HL-60 (cell line): ENCODE measurements around the gene OPRD1.

Experiments
- DNase-seq, 2 experiments: peaks; one replicate each; pipeline ENCODE4 v3.0.0-alpha.2; 2010 to 2020; ENCODE audit warnings: low read depth in 1 of 2, low spot score in 1 of 2
- H3K27ac ChIP-seq: fragments of 250-450 bp; sonication (Bioruptor Pico); replicated peaks from 2 replicates; pipeline ENCODE4 v1.5.1; 2020; ENCODE audit warnings: mild to moderate bottlenecking, moderate library complexity
- H3K27me3 ChIP-seq: fragments of 250-450 bp; sonication (Bioruptor Pico); 2 replicates; pipeline ENCODE4 v1.5.1; 2021; ENCODE audit warnings: mild to moderate bottlenecking, moderate library complexity; ENCODE audit not compliant: insufficient read depth, poor library complexity, severe bottlenecking
- H3K4me3 ChIP-seq: replicated peaks from 2 replicates; pipeline ENCODE4 v1.5.1; 2011; ENCODE audit warnings: mild to moderate bottlenecking, control low read depth, low read length; ENCODE audit not compliant: insufficient read depth
- GABPA ChIP-seq: IDR thresholded peaks from 2 replicates; pipeline ENCODE4 v1.6.1; 2012; ENCODE audit warnings: low read depth
- POLR2AphosphoS5 ChIP-seq: IDR thresholded peaks from 2 replicates; pipeline ENCODE4 v1.6.1; 2012; ENCODE audit warnings: low read depth
- SPI1 ChIP-seq: IDR thresholded peaks from 2 replicates; pipeline ENCODE4 v1.6.1; 2012; ENCODE audit warnings: low read depth, mild to moderate bottlenecking, borderline replicate concordance
- long read RNA-seq: library from polyadenylated mRNA; unstranded; transcript quantifications from one replicate; pipeline ENCODE4 v2.0.0, GENCODE V29; 2020
- TF ChIP-seq, protein P1 (sequence below): IDR thresholded peaks from one replicate; pipeline ENCODE4 v1.5.1; 2011; ENCODE audit warnings: low read length, control low read depth, inconsistent platforms; ENCODE audit not compliant: insufficient read depth
- TF ChIP-seq, protein P2 (sequence below): IDR thresholded peaks from 2 replicates; pipeline ENCODE4 v1.6.1; 2012; ENCODE audit warnings: low read depth; ENCODE audit not compliant: insufficient replicate concordance

The OPRD1 gene
- long read RNA-seq = 0 reads

- no peak for DNase-seq
- H3K4me3 ChIP-seq = no peak within 1 kb of the TSS
- TF ChIP-seq SPI1 (no peak), GABPA (no peak), POLR2AphosphoS5 (no peak)
- TF ChIP-seq, protein P1, sequence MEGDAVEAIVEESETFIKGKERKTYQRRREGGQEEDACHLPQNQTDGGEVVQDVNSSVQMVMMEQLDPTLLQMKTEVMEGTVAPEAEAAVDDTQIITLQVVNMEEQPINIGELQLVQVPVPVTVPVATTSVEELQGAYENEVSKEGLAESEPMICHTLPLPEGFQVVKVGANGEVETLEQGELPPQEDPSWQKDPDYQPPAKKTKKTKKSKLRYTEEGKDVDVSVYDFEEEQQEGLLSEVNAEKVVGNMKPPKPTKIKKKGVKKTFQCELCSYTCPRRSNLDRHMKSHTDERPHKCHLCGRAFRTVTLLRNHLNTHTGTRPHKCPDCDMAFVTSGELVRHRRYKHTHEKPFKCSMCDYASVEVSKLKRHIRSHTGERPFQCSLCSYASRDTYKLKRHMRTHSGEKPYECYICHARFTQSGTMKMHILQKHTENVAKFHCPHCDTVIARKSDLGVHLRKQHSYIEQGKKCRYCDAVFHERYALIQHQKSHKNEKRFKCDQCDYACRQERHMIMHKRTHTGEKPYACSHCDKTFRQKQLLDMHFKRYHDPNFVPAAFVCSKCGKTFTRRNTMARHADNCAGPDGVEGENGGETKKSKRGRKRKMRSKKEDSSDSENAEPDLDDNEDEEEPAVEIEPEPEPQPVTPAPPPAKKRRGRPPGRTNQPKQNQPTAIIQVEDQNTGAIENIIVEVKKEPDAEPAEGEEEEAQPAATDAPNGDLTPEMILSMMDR = no peak
- TF ChIP-seq, protein P2, sequence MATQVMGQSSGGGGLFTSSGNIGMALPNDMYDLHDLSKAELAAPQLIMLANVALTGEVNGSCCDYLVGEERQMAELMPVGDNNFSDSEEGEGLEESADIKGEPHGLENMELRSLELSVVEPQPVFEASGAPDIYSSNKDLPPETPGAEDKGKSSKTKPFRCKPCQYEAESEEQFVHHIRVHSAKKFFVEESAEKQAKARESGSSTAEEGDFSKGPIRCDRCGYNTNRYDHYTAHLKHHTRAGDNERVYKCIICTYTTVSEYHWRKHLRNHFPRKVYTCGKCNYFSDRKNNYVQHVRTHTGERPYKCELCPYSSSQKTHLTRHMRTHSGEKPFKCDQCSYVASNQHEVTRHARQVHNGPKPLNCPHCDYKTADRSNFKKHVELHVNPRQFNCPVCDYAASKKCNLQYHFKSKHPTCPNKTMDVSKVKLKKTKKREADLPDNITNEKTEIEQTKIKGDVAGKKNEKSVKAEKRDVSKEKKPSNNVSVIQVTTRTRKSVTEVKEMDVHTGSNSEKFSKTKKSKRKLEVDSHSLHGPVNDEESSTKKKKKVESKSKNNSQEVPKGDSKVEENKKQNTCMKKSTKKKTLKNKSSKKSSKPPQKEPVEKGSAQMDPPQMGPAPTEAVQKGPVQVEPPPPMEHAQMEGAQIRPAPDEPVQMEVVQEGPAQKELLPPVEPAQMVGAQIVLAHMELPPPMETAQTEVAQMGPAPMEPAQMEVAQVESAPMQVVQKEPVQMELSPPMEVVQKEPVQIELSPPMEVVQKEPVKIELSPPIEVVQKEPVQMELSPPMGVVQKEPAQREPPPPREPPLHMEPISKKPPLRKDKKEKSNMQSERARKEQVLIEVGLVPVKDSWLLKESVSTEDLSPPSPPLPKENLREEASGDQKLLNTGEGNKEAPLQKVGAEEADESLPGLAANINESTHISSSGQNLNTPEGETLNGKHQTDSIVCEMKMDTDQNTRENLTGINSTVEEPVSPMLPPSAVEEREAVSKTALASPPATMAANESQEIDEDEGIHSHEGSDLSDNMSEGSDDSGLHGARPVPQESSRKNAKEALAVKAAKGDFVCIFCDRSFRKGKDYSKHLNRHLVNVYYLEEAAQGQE = no peak
- H3K27ac ChIP-seq = no peak within 1 kb of the TSS
- peaks cover 32% of the 10 kb centered on the region for H3K27me3 ChIP-seq
Observed at GRCh38 chr1:28811766-28812668, at the start of gene OPRD1. TSS of gene OPRD1 (plus strand) at chr1:28812170. CDS start at chr1:28812384, 214 bp downstream.

- H3K27ac ChIP-seq = no peak overlapping the region
Observed at GRCh38 chr1:28766532-28767183, 45.3 kb upstream of the OPRD1 start.

DNA sequence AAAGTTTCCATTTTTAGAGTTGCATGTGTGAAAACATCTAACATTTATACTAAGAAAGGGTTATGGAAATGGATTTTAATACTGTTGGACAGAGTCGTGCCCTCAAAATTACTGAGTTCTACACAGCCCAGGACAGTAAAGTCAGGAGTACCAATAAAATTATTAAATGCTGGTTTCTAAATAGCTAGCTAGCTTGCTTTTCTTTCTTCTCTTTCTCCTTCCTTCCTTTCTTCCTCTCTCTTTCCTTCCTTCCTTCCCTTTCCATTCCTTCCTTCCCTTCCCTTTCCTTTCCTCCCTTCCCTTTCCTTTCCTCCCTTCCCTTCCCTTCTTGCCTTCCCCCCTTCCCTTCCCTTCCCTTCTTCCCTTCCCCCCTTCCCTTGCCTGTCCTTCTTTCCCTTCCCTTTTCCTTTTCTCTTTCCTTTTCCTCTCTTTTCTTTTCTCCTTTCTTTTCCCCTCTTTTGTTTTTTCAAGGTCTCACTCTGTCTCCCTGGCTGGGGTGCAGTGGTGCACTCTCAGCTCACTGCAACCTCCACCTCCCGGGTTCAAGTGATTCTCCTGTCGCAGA, 41.3 kb upstream of the OPRD1 start:
- TF ChIP-seq SPI1 (no peak), POLR2AphosphoS5 (no peak), GABPA (no peak)
- TF ChIP-seq, protein P2 = no peak
- TF ChIP-seq, protein P1 = no peak
- no peak overlapping the region for H3K4me3 ChIP-seq
- no peak for DNase-seq
- no peak overlapping the region for H3K27ac ChIP-seq
- H3K27me3 ChIP-seq = no peaks in the 10 kb centered on the region

More at GRCh38 chr1:28766532-28767183, 45.3 kb upstream of the OPRD1 start:
- TF ChIP-seq, protein P1 = no peak
- Histone ChIP-seq H3K4me3 (no peak overlapping the region), H3K27me3 (no peaks in the 10 kb centered on the region)
- no peak for DNase-seq
